Ectodermal cell (in vitro differentiated cells): Measurements from ENCODE around the gene LRRC70.

ENCODE experiments used
- H3K27ac ChIP-seq: 2 replicates; pipeline ENCODE4 v1.7.0; 2013; ENCODE audit warnings: mild to moderate bottlenecking, low read depth, low read length; ENCODE audit not compliant: insufficient read depth, poor library complexity, severe bottlenecking
- H3K27me3 ChIP-seq: 2 replicates; pipeline ENCODE4 v1.7.0; 2013; ENCODE audit warnings: mild to moderate bottlenecking, low read length; ENCODE audit not compliant: insufficient read depth, control insufficient read depth, poor library complexity, severe bottlenecking
- H3K36me3 ChIP-seq: one replicate; pipeline ENCODE4 v1.7.0; 2013; ENCODE audit warnings: low read length; ENCODE audit not compliant: control insufficient read depth, insufficient read depth
- H3K4me1 ChIP-seq: one replicate; pipeline ENCODE4 v1.7.0; 2013; ENCODE audit warnings: low read length; ENCODE audit not compliant: control insufficient read depth, insufficient read depth
- H3K4me3 ChIP-seq: 2 replicates; pipeline ENCODE4 v1.7.0; 2013; ENCODE audit warnings: low read depth, low read length, control low read depth; ENCODE audit not compliant: insufficient read depth
- H3K9me3 ChIP-seq: 2 replicates; pipeline ENCODE4 v1.7.0; 2013; ENCODE audit warnings: mild to moderate bottlenecking, low read length, moderate library complexity; ENCODE audit not compliant: control insufficient read depth
- WGBS, 2 experiments: methylation state at CpG; one replicate each; pipeline ENCODE4 v1.1.7; 2013; ENCODE audit warnings: missing lambda C conversion rate in 2 of 2; 5-methylcytosine and 5-hydroxymethylcytosine counted together

LRRC70 gene

DNA sequence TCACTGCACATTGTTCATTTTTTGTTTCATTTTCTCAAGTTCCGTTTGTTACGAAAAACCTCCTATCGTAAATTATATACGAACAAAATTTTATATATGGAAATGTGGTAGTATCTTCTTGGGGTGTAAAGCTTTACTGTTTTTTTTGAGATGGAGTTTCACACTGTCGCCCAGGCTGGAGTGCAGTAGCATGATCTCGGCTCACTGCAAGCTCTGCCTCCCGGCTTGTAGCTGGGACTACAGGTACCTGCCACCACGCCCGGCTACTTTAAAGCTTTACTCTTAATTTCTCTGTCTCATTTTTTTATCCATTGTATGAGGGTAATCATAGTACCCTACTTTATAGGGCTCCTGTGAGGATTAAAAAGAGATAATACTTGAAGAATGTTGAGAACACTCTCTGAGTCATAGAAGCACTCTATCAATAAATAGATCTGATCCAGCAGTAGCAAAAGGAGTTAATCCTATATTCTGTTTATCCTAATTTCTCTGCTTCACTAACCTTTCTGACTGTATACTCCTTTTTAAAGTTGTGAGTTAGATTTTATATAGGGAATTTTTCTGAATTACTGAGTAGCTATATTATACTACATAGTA, 5.6 kb upstream of the LRRC70 start:
- no peaks in the 10 kb centered on the region for H3K9me3 ChIP-seq
- H3K27ac ChIP-seq, result no peak overlapping the region
- WGBS, 2 experiments, result 94 to 98% methylated on average over 9 of the region's 9 CpGs
- H3K4me3 ChIP-seq, result no peak overlapping the region
- no peaks in the 10 kb centered on the region for H3K4me1 ChIP-seq
- peaks cover 2% of the 10 kb centered on the region for H3K36me3 ChIP-seq
- H3K27me3 ChIP-seq, result no peaks in the 10 kb centered on the region

DNA sequence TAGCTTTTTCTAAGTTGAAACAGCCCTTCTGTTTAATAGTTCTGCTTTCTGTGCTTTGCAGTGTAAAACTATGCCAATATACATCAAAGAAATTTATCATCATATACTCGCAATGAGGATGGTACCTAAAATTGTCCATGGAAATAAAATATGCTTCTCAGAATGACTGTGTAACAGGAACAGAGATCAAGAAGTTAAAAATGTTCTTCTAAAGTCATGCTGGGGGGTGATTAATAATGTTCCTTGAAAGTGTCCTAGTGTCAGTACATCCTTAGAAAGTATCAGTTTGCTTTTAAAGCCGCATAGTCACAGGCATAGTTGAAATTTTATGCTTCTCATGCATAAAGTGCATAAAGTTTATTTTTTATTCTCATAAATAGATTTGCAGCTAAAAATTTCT, 4.0 kb upstream of the LRRC70 start:
- Histone ChIP-seq H3K4me1 (no peaks in the 10 kb centered on the region), H3K9me3 (no peaks in the 10 kb centered on the region), H3K27ac (no peak overlapping the region), H3K4me3 (no peak overlapping the region), H3K36me3 (no peaks in the 10 kb centered on the region), H3K27me3 (no peaks in the 10 kb centered on the region)
- 87 to 100% methylated on average over 2 of the region's 2 CpGs for WGBS, 2 experiments

DNA sequence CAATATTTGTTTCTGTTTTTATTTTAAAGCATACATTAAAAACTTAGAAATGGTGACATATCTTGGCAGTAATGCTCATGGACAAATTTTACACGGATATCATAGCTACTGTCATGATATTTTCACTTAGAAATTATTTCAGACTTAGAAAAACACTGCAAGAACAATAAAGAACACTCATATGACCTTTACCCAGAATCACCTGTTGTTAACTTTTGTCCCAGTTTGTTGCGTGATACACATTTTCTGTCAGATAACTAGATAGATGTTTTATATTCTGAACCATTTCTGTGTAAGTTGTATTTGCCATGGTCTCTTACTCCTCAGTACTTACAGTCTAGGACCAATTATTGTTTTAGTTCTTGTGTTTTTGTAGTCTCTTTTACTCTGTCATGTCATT, 3.6 kb upstream of the LRRC70 start:
- H3K4me3 ChIP-seq, result no peak overlapping the region
- H3K27me3 ChIP-seq, result no peaks in the 10 kb centered on the region
- H3K4me1 ChIP-seq, result no peaks in the 10 kb centered on the region
- no peaks in the 10 kb centered on the region for H3K36me3 ChIP-seq
- no peaks in the 10 kb centered on the region for H3K9me3 ChIP-seq
- no peak overlapping the region for H3K27ac ChIP-seq
- 93 to 94% methylated on average over 1 to 2 of the region's 2 CpGs for WGBS, 2 experiments

DNA sequence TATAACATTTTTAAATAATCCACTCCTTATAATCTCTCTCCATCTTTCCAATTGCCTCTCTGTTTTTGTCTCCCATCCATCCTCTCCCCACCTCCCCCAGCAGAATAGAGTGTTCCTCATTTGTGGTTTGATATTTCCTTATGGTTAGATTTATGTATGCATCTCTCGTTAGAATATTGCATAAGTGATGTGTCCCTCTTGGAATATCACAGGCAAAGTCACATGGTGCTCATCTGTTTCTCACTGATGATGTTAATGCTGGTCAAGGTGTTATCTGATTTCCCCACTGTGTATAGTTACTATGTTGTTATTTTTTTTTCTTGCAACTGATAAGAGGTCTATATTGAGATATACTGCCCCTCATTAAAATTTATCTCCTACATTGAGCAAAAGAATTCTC, 3.1 kb upstream of the LRRC70 start:
- no peaks in the 10 kb centered on the region for H3K27me3 ChIP-seq
- H3K4me1 ChIP-seq, result no peaks in the 10 kb centered on the region
- WGBS, 2 experiments, result 88 to 89% methylated on average over 1 of the region's 1 CpG
- H3K9me3 ChIP-seq, result no peaks in the 10 kb centered on the region
- no peak overlapping the region for H3K4me3 ChIP-seq
- no peak overlapping the region for H3K27ac ChIP-seq
- H3K36me3 ChIP-seq, result no peaks in the 10 kb centered on the region

DNA sequence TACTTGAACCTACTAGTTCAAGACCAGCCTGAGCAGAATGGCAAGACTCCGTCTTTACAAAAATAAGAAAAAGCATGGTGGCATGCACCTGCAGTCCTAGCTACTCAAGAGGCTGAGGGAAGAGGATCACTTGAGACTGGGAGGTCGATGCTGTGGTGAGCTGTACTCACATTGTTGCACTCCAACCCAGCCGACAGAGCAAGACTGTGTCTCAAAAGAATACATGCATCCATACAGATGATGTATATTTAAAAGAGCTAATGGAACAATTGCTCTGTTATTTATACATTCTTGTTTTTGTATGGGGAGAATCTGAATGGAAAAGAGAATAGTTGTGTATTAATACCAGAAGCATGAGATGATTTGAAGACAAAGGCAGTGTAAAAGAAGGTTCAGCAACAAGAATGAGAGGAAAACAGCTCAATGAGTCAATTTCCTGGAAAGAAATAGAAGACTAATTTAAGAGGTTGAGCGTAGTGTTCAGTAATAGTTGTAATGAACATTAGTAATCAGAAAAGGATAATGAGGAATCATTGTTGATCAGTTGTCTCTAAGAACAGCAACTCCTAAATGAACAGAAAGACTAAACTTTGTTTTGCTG, 1.9 kb upstream of the LRRC70 start:
- H3K4me3 ChIP-seq, result no peak overlapping the region
- 93 to 95% methylated on average over 3 to 4 of the region's 4 CpGs for WGBS, 2 experiments
- H3K27ac ChIP-seq, result no peak overlapping the region
- H3K36me3 ChIP-seq, result no peaks in the 10 kb centered on the region
- H3K27me3 ChIP-seq, result no peaks in the 10 kb centered on the region
- no peaks in the 10 kb centered on the region for H3K4me1 ChIP-seq
- no peaks in the 10 kb centered on the region for H3K9me3 ChIP-seq

DNA sequence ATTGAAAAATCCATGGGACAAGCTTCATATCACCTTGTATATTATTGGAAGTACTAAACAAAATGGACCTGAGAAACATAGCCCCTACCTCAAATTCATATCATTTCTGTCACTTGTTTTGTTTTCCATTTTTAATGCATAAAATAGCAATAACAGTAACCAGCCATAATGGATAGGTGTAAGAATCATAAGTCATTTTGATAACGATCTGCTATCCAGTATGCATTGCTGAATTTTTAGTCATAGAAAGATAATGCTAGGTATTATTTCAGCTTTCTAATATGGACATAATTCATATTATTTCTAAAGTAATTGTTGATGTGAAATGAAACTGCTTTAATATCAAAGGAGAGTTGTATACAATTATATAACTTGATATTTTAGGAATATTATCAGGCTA, 1.1 kb upstream of the LRRC70 start:
- Histone ChIP-seq H3K4me3 (no peak overlapping the region), H3K27me3 (no peaks in the 10 kb centered on the region), H3K27ac (no peak overlapping the region), H3K9me3 (no peaks in the 10 kb centered on the region), H3K4me1 (no peaks in the 10 kb centered on the region), H3K36me3 (no peaks in the 10 kb centered on the region)
- WGBS, 2 experiments, result 100% methylated on average over 1 of the region's 1 CpG; no CpG with 5 or more reads in 1 of the 2 experiments

DNA sequence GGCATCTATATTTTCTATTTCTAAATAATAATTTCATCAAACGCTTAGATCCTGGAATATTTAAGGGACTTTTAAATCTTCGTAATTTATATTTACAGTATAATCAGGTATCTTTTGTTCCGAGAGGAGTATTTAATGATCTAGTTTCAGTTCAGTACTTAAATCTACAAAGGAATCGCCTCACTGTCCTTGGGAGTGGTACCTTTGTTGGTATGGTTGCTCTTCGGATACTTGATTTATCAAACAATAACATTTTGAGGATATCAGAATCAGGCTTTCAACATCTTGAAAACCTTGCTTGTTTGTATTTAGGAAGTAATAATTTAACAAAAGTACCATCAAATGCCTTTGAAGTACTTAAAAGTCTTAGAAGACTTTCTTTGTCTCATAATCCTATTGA, 1.1 kb downstream of the LRRC70 start:
- Histone ChIP-seq H3K27me3 (no peaks in the 10 kb centered on the region), H3K4me1 (no peaks in the 10 kb centered on the region), H3K27ac (no peak overlapping the region), H3K4me3 (no peak overlapping the region), H3K9me3 (no peaks in the 10 kb centered on the region), H3K36me3 (no peaks in the 10 kb centered on the region)
- WGBS, 2 experiments, result 94 to 100% methylated on average over 2 to 4 of the region's 5 CpGs

DNA sequence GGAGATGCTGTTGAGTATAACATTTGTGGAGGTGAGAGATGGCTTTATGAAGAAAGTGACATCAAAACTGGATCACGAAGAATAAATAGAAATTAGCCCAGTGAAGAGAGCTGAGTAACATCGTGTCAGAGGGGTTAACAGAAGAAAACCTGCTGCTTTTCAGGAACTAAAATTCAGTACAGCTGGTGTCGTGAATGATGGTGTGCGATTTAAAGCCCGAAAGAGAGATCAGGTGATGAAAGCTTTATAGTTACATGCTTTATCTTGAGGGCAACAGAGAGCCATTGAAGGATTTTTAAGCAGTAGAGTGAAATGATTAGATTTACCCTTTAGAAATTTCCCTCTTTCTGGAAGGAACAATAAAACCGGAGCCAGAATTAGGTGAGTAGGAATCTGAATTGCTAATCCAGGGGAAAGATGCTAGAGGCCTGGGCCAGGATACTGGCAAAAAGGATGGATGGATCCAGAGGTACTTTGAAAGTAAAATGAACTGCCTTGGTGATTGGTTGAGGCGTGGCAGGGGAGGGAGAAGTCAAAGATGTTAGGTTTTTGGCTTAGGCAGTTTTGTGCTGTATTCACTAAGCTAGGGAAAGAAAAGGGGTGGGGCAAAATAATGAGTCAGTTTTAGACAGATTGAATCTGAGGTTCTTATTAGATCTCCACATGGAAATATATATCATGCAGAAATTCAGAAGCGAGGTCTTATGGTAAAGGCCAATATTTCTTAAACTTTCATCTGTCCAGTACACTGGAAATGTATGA, 3.4 kb downstream of the LRRC70 start:
- Histone ChIP-seq H3K4me1 (no peaks in the 10 kb centered on the region), H3K27ac (no peak overlapping the region), H3K4me3 (no peak overlapping the region), H3K36me3 (no peaks in the 10 kb centered on the region), H3K9me3 (no peaks in the 10 kb centered on the region), H3K27me3 (no peaks in the 10 kb centered on the region)
- WGBS, 2 experiments, result 93 to 95% methylated on average over 7 to 8 of the region's 8 CpGs

DNA sequence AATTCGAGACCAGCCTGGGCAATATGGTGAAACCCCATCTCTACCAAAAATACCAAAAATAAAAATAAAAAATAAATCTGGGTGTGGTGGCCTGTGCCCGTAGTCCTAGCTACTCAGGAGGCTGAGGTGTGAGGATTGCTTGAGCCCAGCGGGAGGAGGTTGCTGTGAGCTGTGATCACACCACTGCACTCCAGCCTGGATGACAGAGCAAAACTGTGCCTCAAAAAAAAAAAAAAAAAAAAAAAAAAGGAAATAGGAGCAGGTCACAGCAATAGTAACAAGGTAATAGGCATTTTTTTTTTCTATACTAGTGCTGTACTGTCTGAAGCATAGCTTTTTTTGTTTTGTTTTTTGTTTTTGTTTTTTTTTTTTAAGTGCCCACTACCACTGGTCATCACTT, 5.8 kb downstream of the LRRC70 start:
- H3K4me3 ChIP-seq, result no peak overlapping the region
- WGBS, 2 experiments, result 92 to 98% methylated on average over 2 to 3 of the region's 3 CpGs
- no peaks in the 10 kb centered on the region for H3K27me3 ChIP-seq
- no peaks in the 10 kb centered on the region for H3K36me3 ChIP-seq
- no peaks in the 10 kb centered on the region for H3K4me1 ChIP-seq
- no peak overlapping the region for H3K27ac ChIP-seq
- no peaks in the 10 kb centered on the region for H3K9me3 ChIP-seq

DNA sequence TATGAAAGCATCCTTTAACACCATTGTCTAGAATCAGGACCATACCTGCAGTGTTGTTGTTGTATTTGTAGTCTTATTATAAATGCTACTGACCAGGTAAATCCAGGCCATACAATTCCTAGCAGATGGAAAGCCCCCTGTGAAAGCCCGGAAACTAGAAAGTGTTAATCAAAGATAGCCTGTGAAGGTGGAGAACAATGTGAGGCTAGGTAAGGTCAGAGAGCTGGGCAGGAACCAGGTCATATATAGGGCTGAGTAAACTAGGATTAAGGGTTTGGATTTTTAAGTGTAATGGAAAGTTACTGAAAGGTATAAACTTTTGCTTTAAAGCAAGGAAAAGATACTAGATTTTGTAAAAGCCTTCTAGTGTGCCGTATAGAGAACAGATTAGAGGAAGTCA, 6.7 kb downstream of the LRRC70 start:
- no peak overlapping the region for H3K27ac ChIP-seq

More for the DNA sequence above, 6.7 kb downstream of the LRRC70 start:
- H3K4me1 ChIP-seq, result no peaks in the 10 kb centered on the region
- H3K4me3 ChIP-seq, result no peak overlapping the region
- H3K27me3 ChIP-seq, result no peaks in the 10 kb centered on the region
- H3K36me3 ChIP-seq, result no peaks in the 10 kb centered on the region
- 92 to 95% methylated on average over 2 of the region's 2 CpGs for WGBS, 2 experiments
- no peaks in the 10 kb centered on the region for H3K9me3 ChIP-seq
